GM21723 (cell line): ENCODE data around the gene ESPNL.
"Not testable (repeated sequence)": the region's sequence is repeated elsewhere in the genome, so short reads cannot be mapped to it uniquely, and the experiment has no call there.

ENCODE experiments used
- ATAC-seq: cut with Tn5 transposase; IDR thresholded peaks from one replicate; pipeline ENCODE4 v1.9.1; 2021; ENCODE audit warnings: mild to moderate bottlenecking, moderate library complexity; ENCODE audit not compliant: unreplicated experiment

The ESPNL gene

GRCh38 chr2:238100049-238100820 lies at the start of gene ESPNL:
Gene ESPNL (plus strand): TSS chr2:238100340. CDS start chr2:238100420, 80 bp downstream.
- no peak for ATAC-seq

- no peak for ATAC-seq
Measured at GRCh38 chr2:238053191-238053776, 46.9 kb upstream of the ESPNL start.

- ATAC-seq = no peak
Measured at GRCh38 chr2:238055841-238056240, 44.3 kb upstream of the ESPNL start.

- ATAC-seq = not testable (repeated sequence)
Measured at GRCh38 chr2:238057696-238058575, 42.2 kb upstream of the ESPNL start.

- ATAC-seq = no peak
Measured at GRCh38 chr2:238059505-238059904, 40.6 kb upstream of the ESPNL start.

GRCh38 chr2:238060096-238060541 lies 40.0 kb upstream of the ESPNL start:
- no peak for ATAC-seq

- ATAC-seq = peak; percentile 95
Measured at GRCh38 chr2:238060542-238061314, 39.4 kb upstream of the ESPNL start, which contains the start of gene SCLY. Gene SCLY (plus strand): TSS chr2:238061001. CDS start chr2:238061055, 54 bp downstream.

- peak; percentile 20 for ATAC-seq
Measured at GRCh38 chr2:238061315-238062202, 38.6 kb upstream of the ESPNL start.

GRCh38 chr2:238063414-238064189 lies 36.5 kb upstream of the ESPNL start:
- ATAC-seq = no peak

GRCh38 chr2:238064376-238064775 lies 35.8 kb upstream of the ESPNL start:
- no peak for ATAC-seq

- no peak for ATAC-seq
Measured at GRCh38 chr2:238065071-238065846, 34.9 kb upstream of the ESPNL start.

- ATAC-seq = no peak
Measured at GRCh38 chr2:238066218-238066617, 33.9 kb upstream of the ESPNL start.

- not testable (repeated sequence) for ATAC-seq
Measured at GRCh38 chr2:238066718-238067117, 33.4 kb upstream of the ESPNL start.

GRCh38 chr2:238067939-238068338 lies 32.2 kb upstream of the ESPNL start:
- no peak for ATAC-seq

GRCh38 chr2:238069021-238069709 lies 31.0 kb upstream of the ESPNL start:
- no peak for ATAC-seq

GRCh38 chr2:238069877-238070276 lies 30.3 kb upstream of the ESPNL start:
- ATAC-seq = no peak

- ATAC-seq = no peak
Measured at GRCh38 chr2:238075397-238075796, 24.7 kb upstream of the ESPNL start.
